ENCODE data around the gene DVL1.

DVL1 gene

DNA sequence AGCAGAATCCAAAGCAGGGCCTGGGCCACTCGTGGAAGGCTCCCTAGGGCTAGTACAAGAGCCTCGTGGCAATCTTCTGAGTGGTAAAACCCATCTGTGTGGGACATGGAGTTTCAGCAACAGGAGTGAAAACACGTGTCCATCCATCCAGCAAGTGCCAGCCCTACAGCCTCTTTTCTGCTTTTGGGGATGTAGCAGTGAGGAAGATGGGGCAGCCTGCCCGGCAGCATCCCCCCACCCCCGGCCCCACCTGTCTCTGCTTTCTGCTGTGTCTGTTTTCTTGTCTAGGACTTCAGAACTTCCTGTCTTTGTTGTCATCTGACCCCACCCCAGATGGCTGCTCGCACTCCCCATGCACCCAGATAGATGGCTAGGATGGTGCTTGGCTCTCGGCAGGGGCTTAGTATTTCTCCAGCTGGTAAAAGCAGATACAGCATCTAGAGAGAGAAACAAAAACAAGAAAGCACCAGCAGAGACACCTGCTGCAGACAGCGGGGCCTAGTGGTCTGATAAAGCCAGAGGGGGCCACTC is 23.1 kb downstream of the DVL1 start:
- peaks cover 18% of the 10 kb centered on the region for H3K79me1 ChIP-seq (ENCODE audit: low read length)
- DNase-seq, result no peak
- H2AK5ac ChIP-seq (ENCODE audit: low read length), result no peak overlapping the region
- no peak overlapping the region for H4K8ac ChIP-seq (ENCODE audit: low read depth, low read length)
- H2BK5ac ChIP-seq (ENCODE audit: low read length), result no peak overlapping the region
- WGBS (ENCODE audit: extremely low coverage, insufficient coverage, low lambda C conversion rate), result no CpG with 5 or more reads among the region's 8 CpGs
- no peak overlapping the region for H2BK120ac ChIP-seq (ENCODE audit: low read depth, low read length)
- no peak overlapping the region for H3K56ac ChIP-seq (ENCODE audit: low read length)
- H3K79me2 ChIP-seq (ENCODE audit: control insufficient read depth, insufficient read depth, low read length), result peaks cover 29% of the 10 kb centered on the region
- H3K4ac ChIP-seq (ENCODE audit: low read depth, low read length), result no peak overlapping the region
- no peak overlapping the region for H3K9ac ChIP-seq (ENCODE audit: low read length)
- no peak overlapping the region for H3K4me3 ChIP-seq (ENCODE audit: low read length)
- no peaks in the 10 kb centered on the region for H3K4me1 ChIP-seq (ENCODE audit: control insufficient read depth, low read depth, low read length)
- H2BK15ac ChIP-seq (replicated peaks; ENCODE audit: low read depth), result no peak overlapping the region
- H3K4me2 ChIP-seq (ENCODE audit: low read length), result no peak overlapping the region
- H3K23ac ChIP-seq (ENCODE audit: low read length), result no peak overlapping the region
- no peaks in the 10 kb centered on the region for H3K36me3 ChIP-seq (ENCODE audit: control insufficient read depth, insufficient read depth, low read length)
- no peak overlapping the region for H3K27ac ChIP-seq (ENCODE audit: low read depth, low read length)
- no peak overlapping the region for H3K18ac ChIP-seq (ENCODE audit: low read length)
- no peaks in the 10 kb centered on the region for H3K27me3 ChIP-seq (ENCODE audit: insufficient read depth, low read length, poor library complexity)
- no peak overlapping the region for H4K5ac ChIP-seq (ENCODE audit: low read length)

DNA sequence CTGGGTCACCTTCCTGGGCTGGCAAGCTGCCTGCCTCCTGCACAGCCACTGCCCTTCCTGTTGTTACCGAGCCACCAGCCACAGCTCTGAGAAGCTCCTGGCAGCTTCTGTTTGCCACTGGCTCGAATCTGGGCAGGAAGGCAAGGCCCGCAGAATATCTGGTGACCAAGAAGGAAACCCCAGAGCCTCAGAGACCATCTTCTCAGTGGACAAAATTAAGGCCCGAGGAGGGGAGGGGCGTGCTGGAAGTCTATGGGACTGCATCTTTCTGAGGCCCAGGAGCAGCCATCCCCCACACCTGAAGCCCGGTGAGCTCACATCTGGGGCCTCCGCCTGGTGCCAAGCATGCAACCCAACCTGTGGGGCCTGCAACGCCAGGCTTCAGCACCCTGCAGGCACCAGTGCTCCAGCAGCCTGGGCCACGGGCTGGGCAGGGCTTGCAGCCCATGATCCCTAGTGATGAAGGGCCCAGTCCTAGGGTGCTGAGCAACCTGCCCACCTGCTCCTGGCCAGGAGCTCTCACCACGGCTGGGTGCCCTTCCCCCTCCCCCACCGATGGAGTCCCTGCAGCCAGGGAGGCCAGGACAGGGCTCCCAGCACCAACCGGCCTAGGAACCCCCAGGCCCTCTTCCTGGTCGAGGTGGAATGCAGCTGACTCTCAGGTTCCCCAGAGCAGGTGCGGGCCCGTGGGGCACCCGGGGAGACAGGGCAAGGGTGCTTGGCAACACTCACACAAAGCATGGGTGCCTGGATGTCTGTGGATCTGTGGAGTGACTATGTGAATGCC is 23.7 kb downstream of the DVL1 start:
- no peak for DNase-seq
- no peak overlapping the region for H3K27ac ChIP-seq (ENCODE audit: low read depth, low read length)
- no peaks in the 10 kb centered on the region for H3K36me3 ChIP-seq (ENCODE audit: control insufficient read depth, insufficient read depth, low read length)

DNA sequence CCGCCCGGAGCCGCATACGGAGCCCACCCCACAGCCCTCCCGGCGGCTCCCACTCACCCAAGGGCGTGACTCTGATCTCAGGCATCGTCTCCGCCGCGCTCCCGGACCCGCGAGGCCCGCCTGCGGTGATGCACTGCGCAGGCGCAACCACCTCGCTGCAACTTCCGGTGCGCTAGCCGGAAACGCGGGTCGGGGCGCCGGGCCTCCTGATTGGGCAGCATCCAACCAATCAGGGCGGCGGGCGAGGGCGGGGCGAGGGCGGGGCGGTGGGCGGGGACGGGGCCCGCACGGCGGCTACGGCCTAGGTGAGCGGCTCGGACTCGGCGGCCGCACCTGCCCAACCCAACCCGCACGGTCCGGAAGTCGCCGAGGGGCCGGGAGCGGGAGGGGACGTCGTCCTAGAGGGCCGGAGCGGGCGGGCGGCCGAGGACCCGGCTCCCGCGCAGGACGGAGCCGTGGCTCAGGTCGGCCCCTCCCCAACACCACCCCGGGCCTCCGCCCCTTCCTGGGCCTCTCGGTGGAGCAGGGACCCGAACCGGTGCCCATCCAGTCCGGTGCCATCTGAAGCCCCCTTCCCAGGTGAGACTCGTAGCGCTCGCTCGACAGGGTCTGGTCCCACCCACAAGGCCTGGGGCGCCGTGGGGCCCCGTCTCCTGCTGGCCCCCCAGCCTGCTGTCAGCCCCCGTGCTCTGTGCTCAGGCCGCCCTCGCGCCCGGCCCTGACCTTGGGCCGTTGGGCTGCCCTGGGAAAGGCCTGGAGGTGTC is 24.5 kb downstream of the DVL1 start, which contains the start of the genes CPTP and INTS11:
Gene CPTP, plus strand, starts transcription at position 279 of the 764 bp plus-strand sequence. CDS start 2,109 bp downstream, outside the sequence.
Gene INTS11, minus strand, starts transcription at position 137 of the 764 bp plus-strand sequence. Its CDS starts 52 bp downstream, at position 85.
- Histone ChIP-seq H3K79me1 (ENCODE audit: low read length) (peaks cover 21% of the 10 kb centered on the region), H3K56ac (ENCODE audit: low read length) (peak within 1 kb of the TSS; percentile 97), H3K9ac (ENCODE audit: low read length) (peak within 1 kb of the TSS; percentile 94), H2BK5ac (ENCODE audit: low read length) (no peak within 1 kb of the TSS), H4K8ac (ENCODE audit: low read depth, low read length) (no peak within 1 kb of the TSS), H3K18ac (ENCODE audit: low read length) (peak within 1 kb of the TSS; percentile 35), H2BK15ac (replicated peaks; ENCODE audit: low read depth) (no peak within 1 kb of the TSS), H3K79me2 (ENCODE audit: control insufficient read depth, insufficient read depth, low read length) (peaks cover 37% of the 10 kb centered on the region), H3K23ac (ENCODE audit: low read length) (peak within 1 kb of the TSS; percentile 66), H3K27me3 (ENCODE audit: insufficient read depth, low read length, poor library complexity) (no peaks in the 10 kb centered on the region), H3K4me2 (ENCODE audit: low read length) (peak within 1 kb of the TSS; percentile 87), H3K4me1 (ENCODE audit: control insufficient read depth, low read depth, low read length) (no peaks in the 10 kb centered on the region), H2BK120ac (ENCODE audit: low read depth, low read length) (no peak within 1 kb of the TSS), H2AK5ac (ENCODE audit: low read length) (peak within 1 kb of the TSS; percentile 37), H3K27ac (ENCODE audit: low read depth, low read length) (peak within 1 kb of the TSS; percentile 28), H3K4ac (ENCODE audit: low read depth, low read length) (peak within 1 kb of the TSS; percentile 75), H3K36me3 (ENCODE audit: control insufficient read depth, insufficient read depth, low read length) (no peaks in the 10 kb centered on the region), H4K5ac (ENCODE audit: low read length) (no peak within 1 kb of the TSS), H3K4me3 (ENCODE audit: low read length) (peak within 1 kb of the TSS; percentile 89)
- WGBS (ENCODE audit: extremely low coverage, insufficient coverage, low lambda C conversion rate), result no CpG with 5 or more reads among the region's 84 CpGs
- DNase-seq, result peak; percentile 92

More for the DNA sequence above, 23.7 kb downstream of the DVL1 start:
- Histone ChIP-seq H2BK15ac (replicated peaks; ENCODE audit: low read depth) (no peak overlapping the region), H3K4ac (ENCODE audit: low read depth, low read length) (peak overlapping the region; percentile 46), H2AK5ac (ENCODE audit: low read length) (peak overlapping the region; percentile 37), H4K5ac (ENCODE audit: low read length) (no peak overlapping the region), H3K18ac (ENCODE audit: low read length) (no peak overlapping the region), H3K9ac (ENCODE audit: low read length) (peak overlapping the region; percentile 87), H3K79me2 (ENCODE audit: control insufficient read depth, insufficient read depth, low read length) (peaks cover 34% of the 10 kb centered on the region), H2BK5ac (ENCODE audit: low read length) (no peak overlapping the region), H2BK120ac (ENCODE audit: low read depth, low read length) (no peak overlapping the region), H3K27me3 (ENCODE audit: insufficient read depth, low read length, poor library complexity) (no peaks in the 10 kb centered on the region), H4K8ac (ENCODE audit: low read depth, low read length) (no peak overlapping the region), H3K23ac (ENCODE audit: low read length) (peak overlapping the region; percentile 66), H3K4me1 (ENCODE audit: control insufficient read depth, low read depth, low read length) (no peaks in the 10 kb centered on the region), H3K4me3 (ENCODE audit: low read length) (peak overlapping the region; percentile 72), H3K4me2 (ENCODE audit: low read length) (peak overlapping the region; percentile 87), H3K79me1 (ENCODE audit: low read length) (peaks cover 21% of the 10 kb centered on the region), H3K56ac (ENCODE audit: low read length) (peak overlapping the region; percentile 91)
- WGBS (ENCODE audit: extremely low coverage, insufficient coverage, low lambda C conversion rate), result no CpG with 5 or more reads among the region's 16 CpGs

DNA sequence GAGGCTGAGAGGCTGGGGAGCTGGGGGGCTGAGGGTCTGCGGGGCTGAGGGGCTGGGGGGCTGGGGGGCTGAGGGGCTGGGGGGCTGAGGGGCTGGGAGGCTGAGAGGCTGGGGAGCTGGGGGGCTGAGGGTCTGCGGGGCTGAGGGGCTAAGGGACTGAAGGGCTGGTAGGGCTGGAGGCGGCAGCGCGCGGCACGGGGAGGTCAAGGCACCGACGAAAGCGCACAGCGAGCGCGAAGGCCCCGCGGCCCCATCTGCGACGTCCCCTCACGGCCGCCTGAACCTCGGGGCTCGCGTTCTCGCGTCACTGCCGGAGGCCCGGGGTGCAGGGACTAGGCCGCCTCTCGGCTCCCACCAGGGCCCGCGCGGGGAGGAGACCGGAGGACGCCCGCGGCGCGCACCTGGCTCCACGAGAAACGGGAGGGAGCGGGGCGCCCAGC is 25.1 kb downstream of the DVL1 start:
- no peak overlapping the region for H4K8ac ChIP-seq (ENCODE audit: low read depth, low read length)
- H3K27me3 ChIP-seq (ENCODE audit: insufficient read depth, low read length, poor library complexity), result no peaks in the 10 kb centered on the region
- no peak overlapping the region for H2AK5ac ChIP-seq (ENCODE audit: low read length)
- no peak overlapping the region for H2BK120ac ChIP-seq (ENCODE audit: low read depth, low read length)
- peak overlapping the region; percentile 89 for H3K4me3 ChIP-seq (ENCODE audit: low read length)
- H2BK5ac ChIP-seq (ENCODE audit: low read length), result no peak overlapping the region
- no peak for DNase-seq
- peak overlapping the region; percentile 36 for H3K4me2 ChIP-seq (ENCODE audit: low read length)
- H3K4ac ChIP-seq (ENCODE audit: low read depth, low read length), result peak overlapping the region; percentile 75
- H3K56ac ChIP-seq (ENCODE audit: low read length), result peak overlapping the region; percentile 97
- peak overlapping the region; percentile 28 for H3K27ac ChIP-seq (ENCODE audit: low read depth, low read length)
- H3K79me1 ChIP-seq (ENCODE audit: low read length), result peaks cover 24% of the 10 kb centered on the region
- H3K79me2 ChIP-seq (ENCODE audit: control insufficient read depth, insufficient read depth, low read length), result peaks cover 41% of the 10 kb centered on the region
- no CpG with 5 or more reads among the region's 41 CpGs for WGBS (ENCODE audit: extremely low coverage, insufficient coverage, low lambda C conversion rate)
- H3K23ac ChIP-seq (ENCODE audit: low read length), result peak overlapping the region; percentile 66
- no peaks in the 10 kb centered on the region for H3K4me1 ChIP-seq (ENCODE audit: control insufficient read depth, low read depth, low read length)
- H3K9ac ChIP-seq (ENCODE audit: low read length), result peak overlapping the region; percentile 94
- peak overlapping the region; percentile 35 for H3K18ac ChIP-seq (ENCODE audit: low read length)
- H4K5ac ChIP-seq (ENCODE audit: low read length), result no peak overlapping the region
- H2BK15ac ChIP-seq (replicated peaks; ENCODE audit: low read depth), result no peak overlapping the region
- H3K36me3 ChIP-seq (ENCODE audit: control insufficient read depth, insufficient read depth, low read length), result no peaks in the 10 kb centered on the region

DNA sequence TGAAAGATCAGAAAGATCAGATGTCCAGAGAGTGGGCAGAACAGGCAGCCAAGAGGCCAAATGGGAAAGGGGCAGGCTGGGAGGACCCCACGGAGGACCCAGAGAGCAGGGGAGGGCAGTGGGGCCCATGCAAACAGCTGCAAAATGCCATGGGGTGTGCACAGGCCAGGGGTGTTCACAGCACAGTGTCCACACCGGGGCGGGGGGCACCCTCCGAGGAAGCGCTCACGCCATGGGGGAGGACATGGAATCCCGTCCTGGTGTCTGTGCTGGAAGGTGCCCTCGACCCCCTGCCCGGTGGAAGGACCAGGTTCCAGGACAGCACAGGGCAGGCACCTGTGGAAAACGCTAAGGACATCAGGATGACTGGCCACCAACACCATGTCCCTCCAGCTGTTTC is 26.3 kb downstream of the DVL1 start:
- H3K4me3 ChIP-seq (ENCODE audit: low read length), result no peak overlapping the region
- no peak overlapping the region for H3K4ac ChIP-seq (ENCODE audit: low read depth, low read length)
- no CpG with 5 or more reads among the region's 10 CpGs for WGBS (ENCODE audit: extremely low coverage, insufficient coverage, low lambda C conversion rate)

More for the DNA sequence above, 26.3 kb downstream of the DVL1 start:
- Histone ChIP-seq H3K4me1 (ENCODE audit: control insufficient read depth, low read depth, low read length) (no peaks in the 10 kb centered on the region), H4K5ac (ENCODE audit: low read length) (no peak overlapping the region), H3K36me3 (ENCODE audit: control insufficient read depth, insufficient read depth, low read length) (no peaks in the 10 kb centered on the region), H4K8ac (ENCODE audit: low read depth, low read length) (no peak overlapping the region), H2BK120ac (ENCODE audit: low read depth, low read length) (no peak overlapping the region), H2AK5ac (ENCODE audit: low read length) (no peak overlapping the region), H2BK15ac (replicated peaks; ENCODE audit: low read depth) (no peak overlapping the region), H3K18ac (ENCODE audit: low read length) (no peak overlapping the region), H3K27ac (ENCODE audit: low read depth, low read length) (no peak overlapping the region), H3K4me2 (ENCODE audit: low read length) (no peak overlapping the region), H2BK5ac (ENCODE audit: low read length) (no peak overlapping the region), H3K79me1 (ENCODE audit: low read length) (peaks cover 24% of the 10 kb centered on the region), H3K23ac (ENCODE audit: low read length) (no peak overlapping the region), H3K56ac (ENCODE audit: low read length) (no peak overlapping the region), H3K27me3 (ENCODE audit: insufficient read depth, low read length, poor library complexity) (no peaks in the 10 kb centered on the region), H3K9ac (ENCODE audit: low read length) (no peak overlapping the region), H3K79me2 (ENCODE audit: control insufficient read depth, insufficient read depth, low read length) (peaks cover 41% of the 10 kb centered on the region)
- DNase-seq, result no peak
